Measurements from ENCODE around the gene MBD6.
"Not testable (repeated sequence)": the region's sequence is repeated elsewhere in the genome, so short reads cannot be mapped to it uniquely, and the experiment has no call there.

MBD6 gene

DNA sequence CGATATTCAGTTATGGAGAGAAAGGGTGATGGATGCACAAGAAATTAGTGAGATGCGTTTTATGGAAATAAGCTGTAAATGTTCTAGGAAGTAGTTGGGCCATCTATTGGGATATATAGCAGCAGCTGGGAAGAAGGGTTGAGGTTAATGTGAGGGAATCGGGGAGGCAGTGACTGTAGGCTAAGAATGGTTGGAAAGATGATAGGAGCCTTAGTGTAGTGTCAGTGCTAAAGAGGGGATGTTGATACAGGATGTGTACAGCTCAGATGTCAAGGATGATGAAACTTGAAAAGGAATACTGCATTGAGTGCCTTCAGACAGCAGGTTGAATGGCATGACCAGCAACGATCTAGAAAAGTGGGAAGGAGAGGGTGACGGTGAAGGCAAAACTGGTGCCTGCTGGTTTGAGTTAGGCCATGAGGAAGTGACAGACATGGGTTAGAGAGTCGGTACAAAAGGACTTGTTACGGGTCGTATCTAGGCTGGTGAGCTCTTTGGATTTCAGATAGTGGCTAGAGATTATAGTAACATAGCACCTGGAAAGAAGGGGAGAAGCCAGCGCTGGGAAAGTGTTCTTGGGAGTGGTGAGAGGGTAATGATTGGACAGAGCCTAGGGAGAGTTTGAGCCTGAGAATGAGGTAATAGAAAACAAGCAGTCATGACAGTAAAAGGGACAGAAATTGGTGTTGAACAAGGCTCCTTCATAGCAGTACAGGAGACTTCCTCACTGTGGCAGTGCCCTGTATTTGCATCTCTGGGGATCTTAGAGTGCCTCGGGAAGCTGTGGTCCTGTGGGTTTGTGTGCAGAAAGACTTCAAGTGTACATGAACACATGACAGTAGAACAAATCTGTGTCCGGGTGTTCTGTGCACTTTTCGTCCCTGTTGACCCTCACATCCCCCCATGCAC, 25.1 kb upstream of the MBD6 start:
- FAIRE-seq = no peak
- no peak for TF ChIP-seq POLR2A (IDR thresholded peaks at IDR 0.05; ENCODE audit: low read depth, low read length)
- DNase-seq (ENCODE audit: insufficient read length, low spot score) = no peak

DNA sequence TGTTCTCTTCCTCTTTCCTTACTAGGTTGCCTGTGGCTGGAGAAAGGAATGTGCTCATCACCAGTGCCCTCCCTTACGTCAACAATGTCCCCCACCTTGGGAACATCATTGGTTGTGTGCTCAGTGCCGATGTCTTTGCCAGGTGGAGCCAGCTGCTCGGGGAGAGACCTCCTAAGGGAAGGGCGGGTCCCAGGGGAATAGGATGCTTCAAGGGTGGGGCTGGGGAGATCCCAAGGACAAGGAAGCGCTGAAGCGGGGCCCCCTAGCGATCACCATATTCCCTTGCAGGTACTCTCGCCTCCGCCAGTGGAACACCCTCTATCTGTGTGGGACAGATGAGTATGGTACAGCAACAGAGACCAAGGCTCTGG, 24.5 kb upstream of the MBD6 start:
- DNase-seq (ENCODE audit: insufficient read length, low spot score) (no peak), FAIRE-seq (no peak)
- TF ChIP-seq POLR2A (IDR thresholded peaks at IDR 0.05; ENCODE audit: low read depth, low read length) = no peak

DNA sequence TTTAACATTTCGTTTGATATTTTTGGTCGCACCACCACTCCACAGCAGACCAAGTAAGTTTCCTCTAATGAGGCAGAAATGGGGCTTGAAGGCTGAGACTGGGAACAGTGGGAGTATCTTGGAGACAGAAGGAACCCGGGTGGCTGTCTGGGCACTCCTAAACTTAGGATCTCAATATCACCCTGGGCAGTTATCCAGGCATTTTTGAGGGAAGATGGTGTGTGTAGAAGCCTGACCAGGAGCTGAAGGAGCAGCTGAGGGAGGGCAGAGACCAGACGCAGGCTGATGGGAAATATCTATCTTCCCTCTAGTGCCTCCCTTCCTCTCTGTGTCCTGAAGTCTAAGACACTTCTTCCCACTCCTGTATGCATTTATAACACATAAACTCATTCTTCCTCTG, 24.1 kb upstream of the MBD6 start:
- no peak for FAIRE-seq
- no peak for TF ChIP-seq POLR2A (IDR thresholded peaks at IDR 0.05; ENCODE audit: low read depth, low read length)
- DNase-seq (ENCODE audit: insufficient read length, low spot score) = no peak

DNA sequence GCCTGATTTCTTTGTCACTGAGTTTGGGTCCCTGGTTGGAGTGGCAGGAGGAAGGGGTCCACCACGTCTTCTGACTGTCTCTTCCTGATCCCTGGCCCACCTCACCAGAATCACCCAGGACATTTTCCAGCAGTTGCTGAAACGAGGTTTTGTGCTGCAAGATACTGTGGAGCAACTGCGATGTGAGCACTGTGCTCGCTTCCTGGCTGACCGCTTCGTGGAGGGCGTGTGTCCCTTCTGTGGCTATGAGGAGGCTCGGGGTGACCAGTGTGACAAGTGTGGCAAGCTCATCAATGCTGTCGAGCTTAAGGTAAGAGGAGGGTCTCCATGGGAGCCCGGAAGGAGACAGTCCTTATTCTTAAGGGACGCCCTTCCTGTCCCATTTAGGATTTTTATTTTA, 22.4 kb upstream of the MBD6 start:
- FAIRE-seq = no peak
- TF ChIP-seq POLR2A (IDR thresholded peaks at IDR 0.05; ENCODE audit: low read depth, low read length) = no peak
- no peak for DNase-seq (ENCODE audit: insufficient read length, low spot score)

DNA sequence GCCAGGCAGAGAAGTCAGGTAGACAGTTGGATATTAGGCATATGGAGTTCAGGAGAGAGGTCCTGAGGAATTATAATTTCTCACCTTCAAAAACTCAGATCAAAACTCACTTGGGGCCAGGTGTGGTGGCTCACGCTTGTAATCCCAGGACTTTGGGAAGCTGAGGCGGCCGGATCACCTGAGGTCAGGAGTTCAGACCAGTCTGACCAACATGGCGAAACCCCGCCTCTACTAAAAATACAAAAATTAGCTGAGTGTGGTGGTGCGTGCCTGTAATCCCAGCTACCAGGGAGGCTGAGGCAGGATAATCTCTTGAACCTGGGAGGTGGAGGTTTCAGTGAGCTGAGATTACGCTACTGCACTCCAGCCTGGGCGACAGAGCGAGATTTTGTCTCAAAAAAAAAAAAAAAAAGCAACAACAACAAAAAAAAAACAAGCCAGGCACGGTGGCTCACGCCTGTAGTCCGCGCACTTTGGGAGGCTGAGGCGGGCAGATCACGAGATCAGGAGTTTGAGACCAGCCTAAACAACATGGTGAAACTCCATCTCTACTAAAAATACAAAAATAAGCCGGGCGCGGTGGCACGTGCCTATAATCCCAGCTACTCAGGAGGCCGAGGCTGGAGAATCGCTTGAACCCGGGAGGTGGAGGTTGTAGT, 20.2 kb upstream of the MBD6 start:
- not testable (repeated sequence) for DNase-seq (ENCODE audit: insufficient read length, low spot score); FAIRE-seq

DNA sequence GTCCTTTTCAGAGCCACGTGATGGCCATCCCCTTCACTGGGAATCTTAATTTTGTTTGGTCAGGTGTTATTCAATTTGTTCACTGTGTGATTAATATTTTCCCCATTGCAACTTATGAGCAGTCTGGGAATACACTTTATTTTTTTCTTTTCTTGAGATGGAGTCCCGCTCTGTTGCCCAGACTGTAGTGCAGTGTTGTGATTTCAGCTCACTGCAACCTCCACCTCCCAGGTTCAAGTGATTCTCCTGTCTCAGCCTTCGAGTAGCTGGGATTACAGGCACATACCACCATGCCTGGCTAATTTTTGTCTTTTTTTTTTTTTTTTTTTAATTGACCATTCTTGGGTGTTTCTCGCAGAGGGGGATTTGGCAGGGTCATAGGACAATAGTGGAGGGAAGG, 16.1 kb upstream of the MBD6 start:
- not testable (repeated sequence) for FAIRE-seq

DNA sequence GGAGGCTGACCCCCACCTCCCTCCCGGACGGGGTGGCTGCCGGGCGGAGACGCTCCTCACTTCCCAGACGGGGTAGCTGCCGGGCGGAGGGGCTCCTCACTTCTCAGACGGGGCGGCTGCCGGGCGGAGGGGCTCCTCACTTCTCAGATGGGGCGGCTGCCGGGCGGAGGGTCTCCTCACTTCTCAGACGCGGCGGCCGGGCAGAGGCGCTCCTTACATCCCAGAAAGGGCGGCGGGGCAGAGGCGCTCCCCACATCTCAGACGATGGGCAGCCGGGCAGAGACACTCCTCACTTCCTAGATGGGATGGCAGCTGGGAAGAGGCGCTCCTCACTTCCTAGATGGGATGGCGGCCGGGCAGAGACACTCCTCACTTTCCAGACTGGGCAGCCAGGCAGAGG, 14.8 kb upstream of the MBD6 start:
- not testable (repeated sequence) for DNase-seq (ENCODE audit: insufficient read length, low spot score); FAIRE-seq

More for the DNA sequence above, 16.1 kb upstream of the MBD6 start:
- not testable (repeated sequence) for DNase-seq (ENCODE audit: insufficient read length, low spot score)

DNA sequence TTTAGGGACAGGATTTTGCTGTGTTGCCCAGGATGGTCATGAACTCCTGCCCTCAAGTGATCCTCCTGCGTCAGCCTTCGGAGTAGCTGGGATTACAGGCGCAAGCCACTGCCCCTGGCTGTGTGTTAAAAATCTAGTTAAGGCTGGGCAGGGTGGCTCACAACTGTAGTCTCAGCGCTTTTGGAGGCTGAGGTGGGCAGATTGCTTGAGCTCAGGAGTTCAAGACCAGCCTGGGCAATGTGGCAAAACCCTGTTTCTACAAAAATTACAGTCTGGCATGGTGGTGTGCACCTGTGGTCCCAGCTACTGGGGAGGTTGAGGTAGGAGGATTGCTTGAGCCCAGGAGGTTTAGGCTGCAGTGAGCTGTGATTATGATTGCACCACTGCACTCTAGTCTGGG, 11.5 kb upstream of the MBD6 start:
- FAIRE-seq = no peak
- no peak for DNase-seq (ENCODE audit: insufficient read length, low spot score)
- no peak for TF ChIP-seq POLR2A (IDR thresholded peaks at IDR 0.05; ENCODE audit: low read depth, low read length)

DNA sequence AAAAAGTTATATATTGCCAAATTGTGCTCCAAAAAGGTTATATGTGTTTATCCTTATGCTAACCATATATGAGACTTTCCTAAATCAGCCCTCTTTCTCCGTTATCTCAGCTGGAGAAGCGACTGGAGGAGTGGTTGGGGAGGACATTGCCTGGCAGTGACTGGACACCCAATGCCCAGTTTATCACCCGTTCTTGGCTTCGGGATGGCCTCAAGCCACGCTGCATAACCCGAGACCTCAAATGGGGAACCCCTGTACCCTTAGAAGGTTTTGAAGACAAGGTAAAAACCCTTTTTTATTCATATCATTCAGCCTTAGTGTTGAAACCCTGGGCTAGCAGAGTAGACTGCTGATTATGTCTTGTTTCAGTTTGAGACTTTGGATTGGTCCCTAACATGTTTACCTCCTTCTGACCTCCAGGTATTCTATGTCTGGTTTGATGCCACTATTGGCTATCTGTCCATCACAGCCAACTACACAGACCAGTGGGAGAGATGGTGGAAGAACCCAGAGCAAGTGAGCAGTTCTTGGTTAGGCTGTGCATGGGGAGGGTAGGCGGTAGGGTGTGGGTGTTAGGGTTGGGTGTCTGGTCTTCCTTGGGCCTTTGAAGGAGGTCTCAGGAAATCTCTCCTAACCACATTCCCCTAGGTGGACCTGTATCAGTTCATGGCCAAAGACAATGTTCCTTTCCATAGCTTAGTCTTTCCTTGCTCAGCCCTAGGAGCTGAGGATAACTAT, 10.9 kb upstream of the MBD6 start:
- DNase-seq (ENCODE audit: insufficient read length, low spot score) (no peak), FAIRE-seq (no peak)

DNA sequence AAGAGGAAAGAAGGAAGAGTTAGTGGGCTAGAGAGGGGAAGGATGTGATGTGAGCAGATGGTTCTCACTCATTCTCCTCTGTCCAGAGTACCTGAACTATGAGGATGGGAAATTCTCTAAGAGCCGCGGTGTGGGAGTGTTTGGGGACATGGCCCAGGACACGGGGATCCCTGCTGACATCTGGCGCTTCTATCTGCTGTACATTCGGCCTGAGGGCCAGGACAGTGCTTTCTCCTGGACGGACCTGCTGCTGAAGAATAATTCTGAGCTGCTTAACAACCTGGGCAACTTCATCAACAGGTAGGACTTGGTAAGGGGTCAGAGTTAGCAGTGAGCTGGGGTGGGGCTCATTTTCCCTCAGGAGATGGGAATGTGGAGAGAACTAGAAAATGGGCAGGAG, 10.0 kb upstream of the MBD6 start:
- no peak for TF ChIP-seq POLR2A (IDR thresholded peaks at IDR 0.05; ENCODE audit: low read depth, low read length)
- no peak for FAIRE-seq

More for the DNA sequence above, 10.9 kb upstream of the MBD6 start:
- no peak for TF ChIP-seq POLR2A (IDR thresholded peaks at IDR 0.05; ENCODE audit: low read depth, low read length)

DNA sequence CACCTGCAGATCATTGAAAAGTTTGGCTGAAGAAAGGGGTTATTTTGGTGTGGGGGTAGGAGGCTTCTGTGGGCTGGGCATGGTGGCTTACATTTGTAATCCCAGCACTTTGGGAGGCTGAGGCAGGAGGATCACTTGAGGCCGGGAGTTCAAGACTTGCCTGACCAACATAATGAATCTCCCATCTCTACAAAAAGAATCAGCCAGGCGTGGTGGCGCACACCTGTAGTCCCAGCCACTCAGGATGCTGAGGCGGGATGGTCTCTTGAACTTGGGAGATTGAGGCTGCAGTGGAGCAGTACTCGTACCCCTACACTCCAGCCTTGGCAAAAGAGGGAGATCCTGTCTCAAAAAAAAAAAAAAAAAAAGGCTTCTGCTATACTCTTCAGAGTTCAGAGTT, 9.4 kb upstream of the MBD6 start:
- TF ChIP-seq POLR2A (IDR thresholded peaks at IDR 0.05; ENCODE audit: low read depth, low read length) = no peak
- FAIRE-seq = no peak

More for the DNA sequence above, 10.0 kb upstream of the MBD6 start:
- DNase-seq (ENCODE audit: insufficient read length, low spot score) = no peak

DNA sequence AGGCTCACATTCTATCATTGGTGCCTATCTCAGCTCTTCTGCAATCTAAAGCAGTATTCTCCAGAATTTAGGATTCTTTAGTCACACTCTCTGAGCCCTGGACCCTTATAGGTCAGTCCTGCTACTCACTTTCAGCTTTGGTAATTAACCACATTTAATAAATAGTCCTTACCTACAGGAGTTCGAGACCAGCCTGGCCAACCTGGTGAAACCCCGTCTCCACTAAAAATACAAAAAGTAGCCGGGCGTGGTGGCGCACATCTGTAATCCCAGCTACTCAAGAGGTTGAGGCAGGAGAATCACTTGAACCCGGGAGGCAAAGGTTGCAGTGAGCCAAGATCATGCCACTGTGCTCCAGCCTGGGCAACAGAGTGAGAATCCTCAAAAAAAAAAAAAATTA, 8.9 kb upstream of the MBD6 start:
- not testable (repeated sequence) for FAIRE-seq; DNase-seq (ENCODE audit: insufficient read length, low spot score)

More for the DNA sequence above, 9.4 kb upstream of the MBD6 start:
- no peak for DNase-seq (ENCODE audit: insufficient read length, low spot score)

DNA sequence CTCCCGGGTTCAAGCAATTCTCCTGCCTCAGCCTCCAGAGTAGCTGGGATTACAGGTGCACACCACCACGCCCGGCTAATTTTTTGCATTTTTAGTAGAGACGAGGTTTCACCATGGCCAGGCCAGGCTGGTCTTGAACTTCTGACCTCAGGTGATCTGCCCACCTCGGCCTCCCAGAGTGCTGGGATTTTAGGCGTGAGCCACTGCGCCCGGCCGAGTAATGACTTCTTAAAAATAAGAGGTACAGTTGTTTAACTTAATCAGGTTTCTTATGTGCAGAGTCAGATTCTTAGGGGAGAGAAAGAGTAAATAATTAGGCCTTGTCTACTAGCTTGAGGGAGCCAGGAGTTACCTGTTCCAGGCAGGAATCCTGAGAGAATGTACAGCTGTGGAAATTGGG, 8.4 kb upstream of the MBD6 start:
- FAIRE-seq; DNase-seq (ENCODE audit: insufficient read length, low spot score): not testable (repeated sequence)

DNA sequence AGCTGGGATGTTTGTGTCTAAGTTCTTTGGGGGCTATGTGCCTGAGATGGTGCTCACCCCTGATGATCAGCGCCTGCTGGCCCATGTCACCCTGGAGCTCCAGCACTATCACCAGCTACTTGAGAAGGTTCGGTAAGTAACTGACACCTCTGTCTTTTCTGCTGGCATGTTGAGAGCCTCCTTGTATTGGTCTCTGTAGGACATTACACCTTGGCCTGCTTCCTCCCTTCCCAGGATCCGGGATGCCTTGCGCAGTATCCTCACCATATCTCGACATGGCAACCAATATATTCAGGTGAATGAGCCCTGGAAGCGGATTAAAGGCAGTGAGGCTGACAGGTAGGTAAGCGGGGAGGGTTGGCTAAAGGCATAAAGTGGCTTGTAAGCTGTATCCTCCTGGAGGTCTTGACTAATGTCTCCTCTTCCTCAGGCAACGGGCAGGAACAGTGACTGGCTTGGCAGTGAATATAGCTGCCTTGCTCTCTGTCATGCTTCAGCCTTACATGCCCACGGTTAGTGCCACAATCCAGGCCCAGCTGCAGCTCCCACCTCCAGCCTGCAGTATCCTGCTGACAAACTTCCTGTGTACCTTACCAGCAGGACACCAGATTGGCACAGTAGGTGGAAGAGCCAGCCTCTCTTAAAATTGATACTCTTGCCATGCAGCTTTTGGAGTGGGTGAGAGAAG, 7.8 kb upstream of the MBD6 start:
- TF ChIP-seq POLR2A (IDR thresholded peaks at IDR 0.05; ENCODE audit: low read depth, low read length) = no peak
- FAIRE-seq (no peak), DNase-seq (ENCODE audit: insufficient read length, low spot score) (no peak)
